PC-3 (cell line): ENCODE results near the gene GBX1. TPM values are rescaled to one million over a fixed set of nuclear protein-coding genes. Genes with fewer than 3 reads are reported as not detected.

ENCODE experiments used
- ATAC-seq: fragments of 200-7000 bp; cut with Tn5 transposase; 2 replicates; pipeline ENCODE4 v1.9.1; 2020; ENCODE audit warnings: mild to moderate bottlenecking, moderate library complexity
- BruUV-seq: library from RNA; stranded (reverse); fragments of 400-500 nt; replicated peaks from 2 replicates; lab custom pipeline; 2021; lab: Mats Ljungman, UMichigan
- CTCF ChIA-PET: fragments of 300-600 bp; sonication (Branson Sonifier 250); formaldehyde crosslinking; loops from one replicate; lab custom pipeline; 2022; ENCODE audit warnings: antibody characterized with exemption; lab: Charles Lee
- POLR2A ChIA-PET: fragments of 300-600 bp; sonication (Branson Sonifier 250); formaldehyde crosslinking; loops from one replicate; lab custom pipeline; 2022; ENCODE audit warnings: antibody characterized with exemption; ENCODE audit not compliant: unreplicated experiment; lab: Charles Lee
- DNase-seq: peaks from one replicate; pipeline ENCODE4 v3.0.0-alpha.2; 2015
- H2AFZ ChIP-seq: fragments of 300-600 bp; sonication (generic); 2 replicates; pipeline ENCODE4 v1.6.0; 2016; ENCODE audit warnings: antibody characterized with exemption, low read length
- H3F3A ChIP-seq: fragments of 300-600 bp; sonication (generic); one replicate; pipeline ENCODE4 v1.6.0; 2017; ENCODE audit warnings: antibody characterized with exemption, low read length, control low read depth, mild to moderate bottlenecking; ENCODE audit not compliant: unreplicated experiment
- H3K27ac ChIP-seq: fragments of 300-600 bp; sonication (generic); 2 replicates; pipeline ENCODE4 v1.5.1; 2016; ENCODE audit warnings: mild to moderate bottlenecking, low read length
- H3K27me3 ChIP-seq: fragments of 300-600 bp; sonication (generic); 2 replicates; pipeline ENCODE4 v1.6.1; 2016; ENCODE audit warnings: low read length, mixed read lengths
- H3K36me3 ChIP-seq: fragments of 300-600 bp; sonication (generic); 2 replicates; pipeline ENCODE4 v1.6.1; 2016; ENCODE audit warnings: low read depth, mixed run types, low read length, mixed read lengths
- H3K4me1 ChIP-seq: fragments of 300-600 bp; sonication (generic); 2 replicates; pipeline ENCODE4 v1.5.1; 2016; ENCODE audit warnings: low read length; ENCODE audit not compliant: insufficient read depth
- H3K4me2 ChIP-seq: fragments of 300-600 bp; sonication (generic); 2 replicates; pipeline ENCODE4 v1.6.0; 2016; ENCODE audit warnings: low read length
- H3K4me3 ChIP-seq: fragments of 300-600 bp; sonication (generic); 2 replicates; pipeline ENCODE4 v1.5.1; 2016; ENCODE audit warnings: mild to moderate bottlenecking, low read length, mixed read lengths
- H3K79me2 ChIP-seq: fragments of 300-600 bp; sonication (generic); 2 replicates; pipeline ENCODE4 v1.6.1; 2017; ENCODE audit warnings: low read length, mixed read lengths
- H3K9ac ChIP-seq: fragments of 300-600 bp; sonication (generic); 2 replicates; pipeline ENCODE4 v1.6.0; 2016; ENCODE audit warnings: mild to moderate bottlenecking, low read length
- H3K9me2 ChIP-seq: fragments of 300-600 bp; sonication (generic); replicated peaks from 2 replicates; pipeline ENCODE4 v1.6.1; 2016; ENCODE audit warnings: mixed run types, low read length, mixed read lengths
- H3K9me3 ChIP-seq: fragments of 300-600 bp; sonication (generic); 2 replicates; pipeline ENCODE4 v1.6.1; 2016; ENCODE audit warnings: low read length, mixed read lengths
- H4K20me1 ChIP-seq: fragments of 300-600 bp; sonication (generic); 2 replicates; pipeline ENCODE4 v1.6.1; 2016; ENCODE audit warnings: low read length, mixed read lengths
- CTCF ChIP-seq: fragments of 300-600 bp; sonication (generic); conservative IDR thresholded peaks from 2 replicates; pipeline ENCODE4 v1.5.1; 2017; ENCODE audit warnings: antibody characterized with exemption, low read depth, mild to moderate bottlenecking, low read length
- EZH2 ChIP-seq: fragments of 300-600 bp; sonication (generic); IDR thresholded peaks from one replicate; pipeline ENCODE4 v1.6.1; 2017; ENCODE audit warnings: antibody characterized with exemption, mild to moderate bottlenecking, low read length; ENCODE audit not compliant: unreplicated experiment
- EZH2phosphoT487 ChIP-seq: fragments of 300-600 bp; sonication (generic); IDR thresholded peaks from 2 replicates; pipeline ENCODE4 v1.6.1; 2018; ENCODE audit warnings: mild to moderate bottlenecking, antibody characterized with exemption, low read length, borderline replicate concordance
- intact Hi-C: fragments of 100-400 bp; cut with micrococcal nuclease; formaldehyde crosslinking; loops from 2 replicates; pipeline ENCODE4 v1.9.0; 2023
- total RNA-seq: library from RNA; depleted of rRNA; stranded (reverse); fragments of >200 nt; gene quantifications from 2 replicates; pipeline ENCODE4 v1.2.3, GENCODE V29; 2014

The GBX1 gene
- total RNA-seq, 1 experiment from 2014 or later = not detected

- H3K27ac ChIP-seq = no peak overlapping the region
- H3K4me1 ChIP-seq = no peaks in the 10 kb centered on the region
- no peak overlapping the region for H3K9ac ChIP-seq
- BruUV-seq = no TSS peak
- H3K9me3 ChIP-seq = no peaks in the 10 kb centered on the region
- intact Hi-C loops = no loop called here
- H4K20me1 ChIP-seq = no peaks in the 10 kb centered on the region
- ATAC-seq = no peak
- no peaks in the 10 kb centered on the region for H3F3A ChIP-seq
- H3K27me3 ChIP-seq = no peaks in the 10 kb centered on the region
- no peak for DNase-seq
- no peak overlapping the region for H3K4me3 ChIP-seq
- no peaks in the 10 kb centered on the region for H3K79me2 ChIP-seq
- TF ChIP-seq EZH2 = no peak
- no peak for TF ChIP-seq EZH2phosphoT487
- TF ChIP-seq CTCF = no peak
- H2AFZ ChIP-seq = no peak overlapping the region
- CTCF ChIA-PET = no interaction called here
- peaks cover 2% of the 10 kb centered on the region; the same call in 1 of the 2 replicates for H3K36me3 ChIP-seq
- POLR2A ChIA-PET = no interaction called here
- no peaks in the 10 kb centered on the region for H3K9me2 ChIP-seq
- H3K4me2 ChIP-seq = no peak overlapping the region
Observed at GRCh38 chr7:151131224-151131591, 36.3 kb downstream of the GBX1 start.

GRCh38 chr7:151130741-151131157, 36.7 kb downstream of the GBX1 start:
- H3K27me3 ChIP-seq = no peaks in the 10 kb centered on the region
- no peak for TF ChIP-seq EZH2
- TF ChIP-seq EZH2phosphoT487 = no peak
- TF ChIP-seq CTCF = no peak
- ChIA-PET POLR2A (no interaction called here), CTCF (no interaction called here)
- H3K9ac ChIP-seq = no peak overlapping the region
- no peak for ATAC-seq
- no peak overlapping the region for H2AFZ ChIP-seq
- no TSS peak for BruUV-seq
- no peaks in the 10 kb centered on the region for H3K9me2 ChIP-seq
- H3K27ac ChIP-seq = no peak overlapping the region
- peaks cover 2% of the 10 kb centered on the region; the same call in 1 of the 2 replicates for H3K36me3 ChIP-seq
- intact Hi-C loops = no loop called here
- H3K79me2 ChIP-seq = no peaks in the 10 kb centered on the region
- no peaks in the 10 kb centered on the region for H3F3A ChIP-seq
- H3K4me1 ChIP-seq = no peaks in the 10 kb centered on the region
- H3K4me3 ChIP-seq = no peak overlapping the region
- no peaks in the 10 kb centered on the region for H4K20me1 ChIP-seq
- no peak for DNase-seq
- no peaks in the 10 kb centered on the region for H3K9me3 ChIP-seq
- no peak overlapping the region for H3K4me2 ChIP-seq

GRCh38 chr7:151129960-151130591, 37.4 kb downstream of the GBX1 start:
- TF ChIP-seq EZH2 (no peak), CTCF (no peak), EZH2phosphoT487 (no peak)
- Histone ChIP-seq H3K4me3 (no peak overlapping the region), H2AFZ (no peak overlapping the region), H3K9me2 (no peaks in the 10 kb centered on the region), H3K79me2 (no peaks in the 10 kb centered on the region), H3K4me2 (no peak overlapping the region), H4K20me1 (no peaks in the 10 kb centered on the region), H3K9me3 (no peaks in the 10 kb centered on the region), H3K27me3 (no peaks in the 10 kb centered on the region), H3F3A (no peaks in the 10 kb centered on the region), H3K4me1 (no peaks in the 10 kb centered on the region), H3K27ac (no peak overlapping the region), H3K9ac (no peak overlapping the region), H3K36me3 (peaks cover 5% of the 10 kb centered on the region; the same call in 1 of the 2 replicates)
- CTCF ChIA-PET = no interaction called here
- POLR2A ChIA-PET = no interaction called here
- BruUV-seq = no TSS peak
- DNase-seq = no peak
- no peak for ATAC-seq
- intact Hi-C loops = no loop called here
